PC-3 (cell line): ENCODE results near the gene KYNU.

Source experiments
- EZH2 ChIP-seq: fragments of 300-600 bp; sonication (generic); IDR thresholded peaks from one replicate; pipeline ENCODE4 v1.6.1; 2017; ENCODE audit warnings: antibody characterized with exemption, mild to moderate bottlenecking, low read length; ENCODE audit not compliant: unreplicated experiment
- TF ChIP-seq, protein P1 (sequence below): fragments of 300-600 bp; sonication (generic); conservative IDR thresholded peaks from 2 replicates; pipeline ENCODE4 v1.5.1; 2017; ENCODE audit warnings: antibody characterized with exemption, low read depth, mild to moderate bottlenecking, low read length

- TF ChIP-seq, protein P1, sequence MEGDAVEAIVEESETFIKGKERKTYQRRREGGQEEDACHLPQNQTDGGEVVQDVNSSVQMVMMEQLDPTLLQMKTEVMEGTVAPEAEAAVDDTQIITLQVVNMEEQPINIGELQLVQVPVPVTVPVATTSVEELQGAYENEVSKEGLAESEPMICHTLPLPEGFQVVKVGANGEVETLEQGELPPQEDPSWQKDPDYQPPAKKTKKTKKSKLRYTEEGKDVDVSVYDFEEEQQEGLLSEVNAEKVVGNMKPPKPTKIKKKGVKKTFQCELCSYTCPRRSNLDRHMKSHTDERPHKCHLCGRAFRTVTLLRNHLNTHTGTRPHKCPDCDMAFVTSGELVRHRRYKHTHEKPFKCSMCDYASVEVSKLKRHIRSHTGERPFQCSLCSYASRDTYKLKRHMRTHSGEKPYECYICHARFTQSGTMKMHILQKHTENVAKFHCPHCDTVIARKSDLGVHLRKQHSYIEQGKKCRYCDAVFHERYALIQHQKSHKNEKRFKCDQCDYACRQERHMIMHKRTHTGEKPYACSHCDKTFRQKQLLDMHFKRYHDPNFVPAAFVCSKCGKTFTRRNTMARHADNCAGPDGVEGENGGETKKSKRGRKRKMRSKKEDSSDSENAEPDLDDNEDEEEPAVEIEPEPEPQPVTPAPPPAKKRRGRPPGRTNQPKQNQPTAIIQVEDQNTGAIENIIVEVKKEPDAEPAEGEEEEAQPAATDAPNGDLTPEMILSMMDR = no peak
- TF ChIP-seq EZH2 = no peak
These were observed 1.7 kb downstream of the KYNU start for GRCh38 chr2:142879151-142879550.
